HCT116 (cell line): ENCODE results near the gene G6PD. TPM values are rescaled to one million over a fixed set of nuclear protein-coding genes. Genes with fewer than 3 reads are reported as not detected.
A peak's percentile ranks its signal among the peaks of the same experiment; 100 is the strongest.

Experiments used
- ATAC-seq: fragments of 200-7000 bp; cut with Tn5 transposase; 2 replicates; pipeline ENCODE4 v1.9.1; 2020; ENCODE audit warnings: mild to moderate bottlenecking, moderate library complexity
- BruUV-seq: library from RNA; stranded (reverse); fragments of 400-500 nt; replicated peaks from 2 replicates; lab custom pipeline; 2021; lab: Mats Ljungman, UMichigan
- CTCF ChIA-PET: fragments of 300-600 bp; sonication (Branson Sonifier 250); formaldehyde crosslinking; loops from one replicate; lab custom pipeline; 2021; ENCODE audit warnings: antibody characterized with exemption; lab: Charles Lee
- POLR2A ChIA-PET: fragments of 300-600, 350-600 bp; sonication (Branson Sonifier 250); formaldehyde crosslinking; loops from one replicate; lab custom pipeline; 2021; ENCODE audit warnings: antibody characterized with exemption; lab: Charles Lee
- RAD21 ChIA-PET, 2 experiments: fragments of 300-600 bp; sonication (Branson Sonifier 250); formaldehyde crosslinking; loops; one replicate each; lab custom pipeline; 2023; ENCODE audit warnings: low total read pairs in 2 of 2; ENCODE audit not compliant: uncharacterized antibody in 2 of 2, unreplicated experiment in 2 of 2, low non-redundant PET in 1 of 2; lab: Charles Lee
- DNase-seq: peaks from one replicate; pipeline ENCODE4 v3.0.0-alpha.2; 2010; ENCODE audit warnings: low read depth, low spot score
- H2AFZ ChIP-seq: fragments of 200-600 bp; shearing (Covaris generic), sonication (generic); 2 replicates; pipeline ENCODE4 v1.6.1; 2017; ENCODE audit warnings: low read depth, mixed run types, mixed read lengths, antibody characterized with exemption, low read length; ENCODE audit not compliant: poor library complexity, severe bottlenecking
- H3K27ac ChIP-seq: 2 replicates; pipeline ENCODE4 v1.5.1; 2012; ENCODE audit warnings: low read depth, low read length
- H3K27me3 ChIP-seq: fragments of 200-600 bp; sonication (generic); 2 replicates; pipeline ENCODE4 v1.6.1; 2016; ENCODE audit warnings: mixed run types, low read length, mixed read lengths; ENCODE audit not compliant: insufficient read depth
- H3K36me3 ChIP-seq, 2 experiments: fragments of 200-500 bp in 1 of 2; fragments of 200-600 bp in 1 of 2; sonication (Bioruptor generic) in 1 of 2; sonication (generic) in 1 of 2; 2 replicates each; pipeline versions ENCODE4 v1.5.1 to v1.6.1; 2014 to 2016; ENCODE audit warnings: low read length in 2 of 2, inconsistent platforms in 1 of 2, mixed read lengths in 1 of 2, mixed run types in 1 of 2; ENCODE audit not compliant: insufficient read depth in 2 of 2, control insufficient read depth in 1 of 2
- H3K4me1 ChIP-seq, 2 experiments: fragments of 200-600 bp in 1 of 2; sonication (generic) in 1 of 2; 2 replicates each; pipeline versions ENCODE4 v1.5.1 to v1.6.1; 2012 to 2017; ENCODE audit warnings: low read length in 2 of 2, inconsistent platforms in 1 of 2, mild to moderate bottlenecking in 1 of 2, mixed read lengths in 1 of 2, mixed run types in 1 of 2, moderate library complexity in 1 of 2; ENCODE audit not compliant: insufficient read depth in 2 of 2, control insufficient read depth in 1 of 2
- H3K4me2 ChIP-seq: fragments of 200-600 bp; sonication (generic); 2 replicates; pipeline ENCODE4 v1.6.1; 2017; ENCODE audit warnings: mixed run types, low read length, mixed read lengths
- H3K4me3 ChIP-seq, 2 experiments: fragments of 200-600 bp in 1 of 2; sonication (generic) in 1 of 2; replicated peaks in 1 of 2; 2 replicates each; pipeline ENCODE4 v1.5.1; 2011 to 2016; ENCODE audit warnings: low read length in 2 of 2, control low read depth in 1 of 2, low read depth in 1 of 2, mild to moderate bottlenecking in 1 of 2, mixed read lengths in 1 of 2, mixed run types in 1 of 2
- H3K79me2 ChIP-seq: fragments of 200-600 bp; sonication (generic); 2 replicates; pipeline ENCODE4 v1.6.1; 2017; ENCODE audit warnings: mild to moderate bottlenecking, mixed run types, low read length, moderate library complexity, mixed read lengths; ENCODE audit not compliant: insufficient read depth
- H3K9ac ChIP-seq: fragments of 200-600 bp; sonication (generic); 2 replicates; pipeline ENCODE4 v1.6.1; 2016; ENCODE audit warnings: low read length, mixed read lengths
- H3K9me2 ChIP-seq: fragments of 200-600 bp; sonication (generic), shearing (Covaris generic); 2 replicates; pipeline ENCODE4 v1.6.1; 2017; ENCODE audit warnings: mixed run types, mild to moderate bottlenecking, moderate library complexity; ENCODE audit not compliant: insufficient read depth
- H3K9me3 ChIP-seq, 2 experiments: fragments of 200-500 bp in 1 of 2; fragments of 200-600 bp in 1 of 2; sonication (Bioruptor generic) in 1 of 2; sonication (generic) in 1 of 2; 2 replicates each; pipeline ENCODE4 v1.6.1; 2014 to 2017; ENCODE audit warnings: low read length in 2 of 2, mixed read lengths in 2 of 2, inconsistent platforms in 1 of 2, low read depth in 1 of 2, mild to moderate bottlenecking in 1 of 2, mixed run types in 1 of 2, moderate library complexity in 1 of 2; ENCODE audit not compliant: control insufficient read depth in 1 of 2, insufficient read depth in 1 of 2
- H4K20me1 ChIP-seq: fragments of 200-600 bp; sonication (generic), shearing (Covaris generic); 2 replicates; pipeline ENCODE4 v1.6.1; 2017; ENCODE audit warnings: mixed run types, mild to moderate bottlenecking, moderate library complexity; ENCODE audit not compliant: insufficient read depth
- CBX3 ChIP-seq: IDR thresholded peaks from 2 replicates; pipeline ENCODE4 v1.6.1; 2012; ENCODE audit warnings: low read depth
- CEBPB ChIP-seq: IDR thresholded peaks from 2 replicates; pipeline ENCODE4 v1.6.1; 2012; ENCODE audit warnings: low read depth
- CTCF ChIP-seq, 3 experiments: fragments of 200-600 bp in 1 of 3; sonication (generic) in 1 of 3; IDR thresholded peaks in 2 of 3; conservative IDR thresholded peaks in 1 of 3; 2 replicates each; pipeline ENCODE4 v1.5.1; 2012 to 2017; ENCODE audit warnings: low read depth in 2 of 3, low read length in 2 of 3, antibody characterized with exemption in 1 of 3, borderline replicate concordance in 1 of 3, control low read depth in 1 of 3, mild to moderate bottlenecking in 1 of 3, mixed read lengths in 1 of 3, mixed run types in 1 of 3, moderate library complexity in 1 of 3; ENCODE audit not compliant: insufficient read depth in 1 of 3
- EZH2 ChIP-seq: fragments of 200-600 bp; sonication (generic); IDR thresholded peaks from 2 replicates; pipeline ENCODE4 v1.6.1; 2017; ENCODE audit warnings: antibody characterized with exemption, mixed run types
- EZH2phosphoT487 ChIP-seq: fragments of 200-600 bp; IDR thresholded peaks from 2 replicates; pipeline ENCODE4 v1.6.1; 2018; ENCODE audit warnings: antibody characterized with exemption, borderline replicate concordance
- POLR2A ChIP-seq: IDR thresholded peaks from 2 replicates; pipeline ENCODE4 v1.7.0; 2011; ENCODE audit warnings: borderline replicate concordance; ENCODE audit not compliant: insufficient read depth, insufficient read length; ENCODE audit errors: extremely low read depth
- POLR2AphosphoS5 ChIP-seq: IDR thresholded peaks from 2 replicates; pipeline ENCODE4 v1.6.1; 2011; ENCODE audit warnings: mild to moderate bottlenecking, low read depth, low read length, moderate library complexity
- RAD21 ChIP-seq: IDR thresholded peaks from 2 replicates; pipeline ENCODE4 v1.6.1; 2012; ENCODE audit warnings: low read depth, mild to moderate bottlenecking
- SIN3A ChIP-seq: IDR thresholded peaks from 2 replicates; pipeline ENCODE4 v1.6.1; 2012; ENCODE audit warnings: low read depth
- YY1 ChIP-seq: IDR thresholded peaks from 2 replicates; pipeline ENCODE4 v1.6.1; 2011; ENCODE audit warnings: low read length, low read depth, moderate library complexity, mild to moderate bottlenecking; ENCODE audit not compliant: insufficient replicate concordance; ENCODE audit errors: extremely low read depth
- ZFX ChIP-seq: fragments of 450-650 bp; IDR thresholded peaks from 2 replicates; pipeline ENCODE4 v1.6.1; 2017
- intact Hi-C: fragments of 100-400 bp; cut with micrococcal nuclease; formaldehyde crosslinking; loops from 2 replicates; pipeline ENCODE4 v1.10.0; 2022
- total RNA-seq: library from RNA; stranded (reverse); gene quantifications from one replicate; pipeline ENCODE4 v1.2.1, GENCODE V29; 2021; ENCODE audit not compliant: unreplicated experiment

Gene G6PD
- total RNA-seq, 1 experiment from 2014 or later, result 109 TPM

GRCh38 chrX:154542723-154543424 is 3.8 kb downstream of the G6PD start:
- TF ChIP-seq YY1, result no peak
- no peak for TF ChIP-seq RAD21
- no peak for TF ChIP-seq POLR2A
- no peak for TF ChIP-seq ZFX
- TF ChIP-seq EZH2, result no peak
- TF ChIP-seq CTCF (IDR thresholded peaks at IDR 0.05 in 2 of 3, conservative IDR thresholded peaks at IDR 0.05 in 1 of 3; ENCODE audit: borderline replicate concordance in 1 of 3, insufficient read depth in 1 of 3, low read depth in 2 of 3, low read length in 2 of 3), result no peak
- TF ChIP-seq SIN3A, result no peak
- TF ChIP-seq EZH2phosphoT487, result no peak
- TF ChIP-seq CBX3, result no peak
- TF ChIP-seq CEBPB, result no peak
- TF ChIP-seq POLR2AphosphoS5, result no peak
- peaks cover 27 to 34% of the 10 kb centered on the region in 2 experiments for H3K4me1 ChIP-seq
- peaks cover 23% of the 10 kb centered on the region for H3K79me2 ChIP-seq
- peak overlapping the region; percentile 57 for H3K4me2 ChIP-seq
- no peaks in the 10 kb centered on the region for H4K20me1 ChIP-seq
- ChIA-PET RAD21 (no interaction called here), POLR2A (no interaction called here), CTCF (no interaction called here)
- intact Hi-C loops, result no loop called here
- H3K9me3 ChIP-seq, result no peaks in the 10 kb centered on the region
- TSS peak; percentile 38 for BruUV-seq
- no peak overlapping the region for H2AFZ ChIP-seq
- H3K9ac ChIP-seq, result peak overlapping the region; percentile 47; the same call in 1 of the 2 replicates
- H3K27ac ChIP-seq, result peak overlapping the region; percentile 79
- peaks cover 0 to 9% of the 10 kb centered on the region in 2 experiments; a peak in 2 of 4 replicates for H3K36me3 ChIP-seq
- H3K4me3 ChIP-seq, result no peak overlapping the region
- no peaks in the 10 kb centered on the region for H3K27me3 ChIP-seq
- no peaks in the 10 kb centered on the region for H3K9me2 ChIP-seq
- ATAC-seq (no peak), DNase-seq (no peak)
